SK-N-SH (cell line): ENCODE results near the gene YY1. TPM values are rescaled to one million over a fixed set of nuclear protein-coding genes. Genes with fewer than 3 reads are reported as not detected.
"Not testable (repeated sequence)": the region's sequence is repeated elsewhere in the genome, so short reads cannot be mapped to it uniquely, and the experiment has no call there.

Experiments
- CTCF ChIA-PET: fragments of 300-600, 350-600 bp; formaldehyde crosslinking; extraction: SDS; loops from one replicate; lab custom pipeline; 2021; lab: Yijun Ruan, JAX
- POLR2A ChIA-PET: fragments of 350-600 bp; sonication (Branson Sonifier 250); formaldehyde crosslinking; extraction: SDS; loops from one replicate; lab custom pipeline; 2020; ENCODE audit warnings: antibody characterized with exemption, inconsistent platforms; lab: Yijun Ruan, JAX
- DNase-seq: peaks from one replicate; pipeline ENCODE4 v3.0.0; 2012
- H2AFZ ChIP-seq: fragments of 200-600 bp; sonication (generic); 2 replicates; pipeline ENCODE4 v1.8.1; 2016; ENCODE audit warnings: antibody characterized with exemption, mild to moderate bottlenecking, low read depth
- H3F3A ChIP-seq: fragments of 200-600 bp; sonication (generic); replicated peaks from 2 replicates; pipeline ENCODE3; 2016; ENCODE audit warnings: antibody characterized with exemption, mild to moderate bottlenecking; ENCODE audit not compliant: insufficient read depth
- H3K27ac ChIP-seq, 2 experiments: fragments of 200-500 bp in 1 of 2; fragments of 200-600 bp in 1 of 2; sonication (Bioruptor generic) in 1 of 2; sonication (generic), shearing (Covaris generic) in 1 of 2; 2 replicates each; pipeline versions ENCODE4 v1.5.1 to v1.6.1; 2014 to 2016; ENCODE audit warnings: low read depth in 2 of 2, inconsistent platforms in 1 of 2, low read length in 1 of 2, mild to moderate bottlenecking in 1 of 2, mixed read lengths in 1 of 2
- H3K27me3 ChIP-seq: fragments of 200-600 bp; sonication (generic), shearing (Covaris generic); 2 replicates; pipeline ENCODE4 v1.6.1; 2016; ENCODE audit warnings: mixed run types; ENCODE audit not compliant: insufficient read depth
- H3K36me3 ChIP-seq, 2 experiments: fragments of 200-500 bp in 1 of 2; fragments of 200-600 bp in 1 of 2; sonication (Bioruptor generic) in 1 of 2; sonication (generic) in 1 of 2; replicated peaks in 1 of 2; 2 replicates each; pipeline versions ENCODE3 to v1.5.1; 2014 to 2016; ENCODE audit warnings: low read length in 1 of 2, mild to moderate bottlenecking in 1 of 2; ENCODE audit not compliant: insufficient read depth in 2 of 2, control insufficient read depth in 1 of 2
- H3K4me1 ChIP-seq, 2 experiments: fragments of 200-500 bp in 1 of 2; fragments of 200-600 bp in 1 of 2; sonication (Bioruptor generic) in 1 of 2; sonication (generic), shearing (Covaris generic) in 1 of 2; 2 replicates each; pipeline versions ENCODE4 v1.5.1 to v1.6.1; 2014 to 2016; ENCODE audit warnings: low read depth in 1 of 2, low read length in 1 of 2, mixed run types in 1 of 2; ENCODE audit not compliant: insufficient read depth in 2 of 2, control insufficient read depth in 1 of 2
- H3K4me2 ChIP-seq: fragments of 200-600 bp; sonication (generic), shearing (Covaris generic); 2 replicates; pipeline ENCODE4 v1.6.1; 2017; ENCODE audit warnings: mixed run types
- H3K4me3 ChIP-seq, 2 experiments: fragments of 200-500 bp in 1 of 2; fragments of 200-600 bp in 1 of 2; sonication (Bioruptor generic) in 1 of 2; sonication (generic), shearing (Covaris generic) in 1 of 2; 2 replicates each; pipeline versions ENCODE4 v1.5.1 to v1.8.1; 2014 to 2016; ENCODE audit warnings: low read depth in 2 of 2, inconsistent platforms in 1 of 2, low read length in 1 of 2, mild to moderate bottlenecking in 1 of 2, mixed read lengths in 1 of 2, moderate library complexity in 1 of 2
- H3K79me2 ChIP-seq: fragments of 200-600 bp; sonication (generic); 2 replicates; pipeline ENCODE4 v1.8.1; 2017; ENCODE audit warnings: mild to moderate bottlenecking; ENCODE audit not compliant: insufficient read depth
- H3K9ac ChIP-seq: fragments of 200-600 bp; sonication (generic); 2 replicates; pipeline ENCODE4 v1.6.1; 2017; ENCODE audit warnings: mixed run types
- H3K9me2 ChIP-seq: fragments of 200-600 bp; sonication (generic); 2 replicates; pipeline ENCODE4 v1.6.1; 2017; ENCODE audit warnings: mixed run types
- H3K9me3 ChIP-seq: fragments of 200-600 bp; sonication (generic); 2 replicates; pipeline ENCODE4 v1.6.1; 2017; ENCODE audit warnings: mixed run types, mild to moderate bottlenecking, moderate library complexity
- H4K20me1 ChIP-seq: fragments of 200-600 bp; sonication (generic); 2 replicates; pipeline ENCODE4 v1.6.1; 2017; ENCODE audit warnings: mild to moderate bottlenecking, mixed run types; ENCODE audit not compliant: insufficient read depth
- CHD2 ChIP-seq: fragments of 150-350 bp; IDR thresholded peaks from 2 replicates; pipeline ENCODE4 v1.6.1; 2018; ENCODE audit warnings: low read length; ENCODE audit not compliant: partially characterized antibody
- CTCF ChIP-seq: fragments of 200-600 bp; sonication (generic); IDR thresholded peaks from 2 replicates; pipeline ENCODE4 v1.6.1; 2017; ENCODE audit warnings: antibody characterized with exemption, mild to moderate bottlenecking, moderate library complexity
- ELF1 ChIP-seq: IDR thresholded peaks from 2 replicates; pipeline ENCODE4 v1.4.0; 2012
- EP300 ChIP-seq, 2 experiments: IDR thresholded peaks; 2 replicates each; pipeline versions ENCODE4 v1.4.0 to v1.6.1; 2012; ENCODE audit warnings: borderline replicate concordance in 1 of 2, low read depth in 1 of 2, low read length in 1 of 2
- FOXJ3 ChIP-seq: sonication (generic); formaldehyde crosslinking; IDR thresholded peaks from 2 replicates; pipeline ENCODE4 v1.5.1; 2020; ENCODE audit warnings: mild to moderate bottlenecking, missing genetic modification reagents
- FOXM1 ChIP-seq: IDR thresholded peaks from 2 replicates; pipeline ENCODE4 v1.4.0; 2012; ENCODE audit warnings: low read depth, mild to moderate bottlenecking
- GABPA ChIP-seq: IDR thresholded peaks from 2 replicates; pipeline ENCODE4 v1.4.0; 2012; ENCODE audit warnings: low read depth, mild to moderate bottlenecking
- IRF3 ChIP-seq: fragments of 150-350 bp; IDR thresholded peaks from 2 replicates; pipeline ENCODE4 v1.6.1; 2016; ENCODE audit warnings: mild to moderate bottlenecking, low read depth, low read length
- JUND ChIP-seq: IDR thresholded peaks from 2 replicates; pipeline ENCODE4 v1.4.0; 2012
- NFIC ChIP-seq: IDR thresholded peaks from 2 replicates; pipeline ENCODE4 v1.4.0; 2012; ENCODE audit warnings: borderline replicate concordance
- RAD21 ChIP-seq: IDR thresholded peaks from 2 replicates; pipeline ENCODE4 v1.6.1; 2012; ENCODE audit warnings: mild to moderate bottlenecking, low read length
- RCOR1 ChIP-seq: fragments of 150-350 bp; IDR thresholded peaks from 2 replicates; pipeline ENCODE4 v1.6.1; 2017; ENCODE audit warnings: antibody characterized with exemption, low read length
- RFX5 ChIP-seq: IDR thresholded peaks from 2 replicates; pipeline ENCODE4 v1.6.1; 2012; ENCODE audit warnings: mild to moderate bottlenecking, improper control_type of control experiment, low read length
- SIN3A ChIP-seq: IDR thresholded peaks from 2 replicates; pipeline ENCODE4 v1.6.1; 2012; ENCODE audit warnings: low read depth, mild to moderate bottlenecking, low read length, moderate library complexity, borderline replicate concordance
- SMC3 ChIP-seq: IDR thresholded peaks from 2 replicates; pipeline ENCODE4 v1.6.1; 2012; ENCODE audit warnings: low read depth, low read length, improper control_type of control experiment
- TCF12 ChIP-seq: IDR thresholded peaks from 2 replicates; pipeline ENCODE4 v1.4.0; 2012
- TEAD4 ChIP-seq: IDR thresholded peaks from 2 replicates; pipeline ENCODE4 v1.4.0; 2012; ENCODE audit warnings: mild to moderate bottlenecking, borderline replicate concordance; ENCODE audit not compliant: insufficient read depth
- YY1 ChIP-seq: IDR thresholded peaks from 2 replicates; pipeline ENCODE4 v1.4.0; 2012; ENCODE audit warnings: low read depth, mild to moderate bottlenecking
- WGBS: methylation state at CpG from one replicate; pipeline ENCODE4 v1.1.6; 2017; ENCODE audit warnings: low lambda C conversion rate; 5-methylcytosine and 5-hydroxymethylcytosine counted together
- polyA plus RNA-seq, 3 experiments: library from polyadenylated mRNA; depleted of rRNA; stranded (reverse); fragments of >200 nt; gene quantifications; 2 replicates each; pipeline ENCODE4 v1.2.3, GENCODE V29; 2012
- TF ChIP-seq, protein P1 (sequence below): IDR thresholded peaks from 2 replicates; pipeline ENCODE4 v1.4.0; 2012; ENCODE audit warnings: low read depth, borderline replicate concordance
- TF ChIP-seq, protein P2 (sequence below): fragments of 150-350 bp; IDR thresholded peaks from 2 replicates; pipeline ENCODE4 v1.6.1; 2017; ENCODE audit warnings: antibody characterized with exemption, low read length, low read depth, borderline replicate concordance

YY1 gene
- polyA plus RNA-seq, 1 of the 3 experiments (the other 2 are of a cell fraction): 18.1 TPM

DNA sequence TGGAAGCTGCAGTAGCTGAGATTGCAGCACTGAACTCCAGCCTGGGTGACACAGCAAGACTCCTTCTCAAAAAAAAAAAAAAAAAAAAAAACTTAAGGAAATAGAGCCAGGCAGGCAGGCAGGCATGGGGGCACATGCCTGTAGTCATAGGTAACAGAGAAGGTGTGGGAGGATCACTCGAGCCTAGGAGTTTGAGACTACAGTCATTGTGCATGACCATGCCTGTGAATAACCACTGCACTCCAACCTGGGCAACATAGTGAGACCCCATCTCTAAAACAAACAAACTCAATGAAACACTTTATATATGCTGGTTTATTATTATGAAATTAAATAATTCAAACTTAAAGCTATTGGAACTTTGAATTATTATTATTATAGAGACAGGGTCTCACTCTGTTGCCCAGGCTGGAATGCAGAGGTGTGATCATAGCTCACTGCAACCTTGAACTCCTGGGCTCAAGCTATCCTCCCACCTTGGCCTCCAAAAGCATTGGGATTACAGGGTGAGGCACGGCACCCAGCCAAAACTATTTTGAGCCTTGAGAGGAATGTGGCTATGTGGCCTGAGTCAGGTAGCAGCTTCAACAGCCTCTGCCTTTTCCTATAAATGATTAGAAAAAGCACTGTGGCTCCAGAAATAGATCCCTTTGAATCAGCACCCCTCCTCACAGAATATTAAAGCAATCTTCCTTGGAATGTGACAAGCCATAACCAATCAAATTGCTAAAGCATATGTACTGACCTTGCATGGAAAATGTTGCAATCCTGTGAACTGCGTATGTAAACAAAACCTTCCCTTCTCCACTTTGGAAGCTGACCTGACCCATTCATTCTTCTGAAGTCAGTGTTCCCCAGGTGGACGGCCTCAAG, 34.7 kb upstream of the YY1 start:
- WGBS: 69% methylated on average over 4 of the region's 4 CpGs
- no peak for TF ChIP-seq IRF3
- TF ChIP-seq CHD2: no peak
- TF ChIP-seq JUND: no peak
- no peak for TF ChIP-seq RAD21
- TF ChIP-seq GABPA: no peak
- TF ChIP-seq RCOR1: no peak
- TF ChIP-seq TCF12: no peak
- TF ChIP-seq NFIC: no peak
- no peak for TF ChIP-seq YY1
- no peak for TF ChIP-seq RFX5
- TF ChIP-seq CTCF: no peak
- no peak for TF ChIP-seq SIN3A
- TF ChIP-seq EP300 (IDR thresholded peaks at IDR 0.05; ENCODE audit: borderline replicate concordance in 1 of 2, low read depth in 1 of 2, low read length in 1 of 2): no peak
- TF ChIP-seq FOXJ3: no peak
- no peak for TF ChIP-seq FOXM1
- TF ChIP-seq, protein P1, sequence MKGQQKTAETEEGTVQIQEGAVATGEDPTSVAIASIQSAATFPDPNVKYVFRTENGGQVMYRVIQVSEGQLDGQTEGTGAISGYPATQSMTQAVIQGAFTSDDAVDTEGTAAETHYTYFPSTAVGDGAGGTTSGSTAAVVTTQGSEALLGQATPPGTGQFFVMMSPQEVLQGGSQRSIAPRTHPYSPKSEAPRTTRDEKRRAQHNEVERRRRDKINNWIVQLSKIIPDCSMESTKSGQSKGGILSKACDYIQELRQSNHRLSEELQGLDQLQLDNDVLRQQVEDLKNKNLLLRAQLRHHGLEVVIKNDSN: no peak
- TF ChIP-seq ELF1: no peak
- no peak for TF ChIP-seq TEAD4
- no peak for TF ChIP-seq SMC3
- TF ChIP-seq, protein P2, sequence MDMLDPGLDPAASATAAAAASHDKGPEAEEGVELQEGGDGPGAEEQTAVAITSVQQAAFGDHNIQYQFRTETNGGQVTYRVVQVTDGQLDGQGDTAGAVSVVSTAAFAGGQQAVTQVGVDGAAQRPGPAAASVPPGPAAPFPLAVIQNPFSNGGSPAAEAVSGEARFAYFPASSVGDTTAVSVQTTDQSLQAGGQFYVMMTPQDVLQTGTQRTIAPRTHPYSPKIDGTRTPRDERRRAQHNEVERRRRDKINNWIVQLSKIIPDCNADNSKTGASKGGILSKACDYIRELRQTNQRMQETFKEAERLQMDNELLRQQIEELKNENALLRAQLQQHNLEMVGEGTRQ: no peak
- Histone ChIP-seq H3K27me3 (no peaks in the 10 kb centered on the region), H3K27ac (no peak overlapping the region), H3K9me3 (no peaks in the 10 kb centered on the region), H3K4me2 (no peak overlapping the region), H3K4me1 (no peaks in the 10 kb centered on the region), H3K36me3 (no peaks in the 10 kb centered on the region), H3K9ac (no peak overlapping the region), H4K20me1 (no peaks in the 10 kb centered on the region), H3K4me3 (no peak overlapping the region), H3K9me2 (no peaks in the 10 kb centered on the region), H3F3A (no peaks in the 10 kb centered on the region), H3K79me2 (no peaks in the 10 kb centered on the region), H2AFZ (no peak overlapping the region)
- ChIA-PET CTCF (interaction anchor here (1.2 to 3.1 kb wide), 3 partner anchors 9 to 11 kb away, joined by 3 to 21 read pairs (median 4); no protein-coding TSS in a partner anchor), POLR2A (no interaction called here)
- DNase-seq: no peak

GRCh38 chr14:100204835-100205167, 34.1 kb upstream of the YY1 start:
- DNase-seq, H3K36me3 ChIP-seq, H3K79me2 ChIP-seq, H3K27ac ChIP-seq, H2AFZ ChIP-seq, POLR2A ChIA-PET, H3K9me3 ChIP-seq, H3K9ac ChIP-seq, H3K4me2 ChIP-seq, H4K20me1 ChIP-seq, H3F3A ChIP-seq, H3K9me2 ChIP-seq, H3K4me1 ChIP-seq, H3K27me3 ChIP-seq, H3K4me3 ChIP-seq: not testable (repeated sequence)
- CTCF ChIA-PET: interaction anchor here (3.1 kb wide), 1 partner anchor 12 kb away, joined by 21 read pairs; no protein-coding TSS in a partner anchor
- WGBS: 90% methylated on average over 7 of the region's 7 CpGs

- POLR2A ChIA-PET, H3K9me3 ChIP-seq: not testable (repeated sequence)
- 92% methylated on average over 10 of the region's 10 CpGs for WGBS
Measured at GRCh38 chr14:100207588-100207987, 31.4 kb upstream of the YY1 start.

More at GRCh38 chr14:100207588-100207987, 31.4 kb upstream of the YY1 start:
- H3K4me3 ChIP-seq, H3K27me3 ChIP-seq, H4K20me1 ChIP-seq, H3F3A ChIP-seq, DNase-seq, H3K4me2 ChIP-seq, H3K9me2 ChIP-seq, H3K4me1 ChIP-seq, H3K27ac ChIP-seq, H3K9ac ChIP-seq, H3K36me3 ChIP-seq, H3K79me2 ChIP-seq, H2AFZ ChIP-seq: not testable (repeated sequence)
- CTCF ChIA-PET: interaction anchor here (0.9 kb wide), 1 partner anchor 14 kb away, joined by 3 read pairs; no protein-coding TSS in a partner anchor
